ENCODE data around the gene MRTFB. TPM values are rescaled to one million over a fixed set of nuclear protein-coding genes. Genes with fewer than 3 reads are reported as not detected.

Gene MRTFB
- total and polyA plus RNA-seq, 4 experiments from 2014 or later: 6.1 to 26.7 (median 15.6) TPM

GRCh38 chr16:14063618-14064581 lies 7.2 kb upstream of the MRTFB start:
- no peaks in the 10 kb centered on the region for H3K36me3 Mint-ChIP-seq

GRCh38 chr16:14069818-14070217 lies 1.3 kb upstream of the MRTFB start:
- intact Hi-C loops (cut with micrococcal nuclease): loop anchor here (5.0 kb wide), 1 partner anchor 217 kb away; no protein-coding TSS in a partner anchor
- Histone ChIP-seq H3K36me3 (ENCODE audit: insufficient read depth, low read length) (no peaks in the 10 kb centered on the region), H3K27ac (ENCODE audit: low read depth, low read length) (no peak overlapping the region), H3K27me3 (ENCODE audit: insufficient read depth, low read length) (no peaks in the 10 kb centered on the region), H3K9me3 (ENCODE audit: control insufficient read depth in 1 of 2, low read length in 2 of 2) (no peaks in the 10 kb centered on the region), H3K4me3 (ENCODE audit: low read length in 2 of 2) (no peak overlapping the region), H3K4me1 (ENCODE audit: insufficient read depth, low read length) (peaks cover 13% of the 10 kb centered on the region)
- H3K36me3 Mint-ChIP-seq: peaks cover 0 to 5% of the 10 kb centered on the region in 2 donors
- CTCF ChIA-PET (ENCODE audit: partially characterized antibody): interaction anchor here (1.2 kb wide), 1 partner anchor 150 kb away, joined by 3 read pairs; the partner anchor contains the start of gene ERCC4
- no peak for DNase-seq
- POLR2A ChIA-PET (ENCODE audit: partially characterized antibody): interaction anchor here (1.0 kb wide), 1 partner anchor 22 kb away, joined by 3 read pairs; no protein-coding TSS in a partner anchor
- peaks cover 2 to 4% of the 10 kb centered on the region in 2 donors for H3K27me3 Mint-ChIP-seq
- peaks cover 8 to 24% (median 17%) of the 10 kb centered on the region in 4 donors for H3K4me1 Mint-ChIP-seq
- peak overlapping the region; percentile 43 to 92 (median 88) for H3K4me3 Mint-ChIP-seq
- H3K27ac Mint-ChIP-seq: peak overlapping the region in 2 of 7 donors; percentile 81 to 84
- no peaks in the 10 kb centered on the region for H3K9me3 Mint-ChIP-seq

More at GRCh38 chr16:14063618-14064581, 7.2 kb upstream of the MRTFB start:
- intact Hi-C loops (cut with micrococcal nuclease): no loop called here
- Histone ChIP-seq H3K9me3 (ENCODE audit: control insufficient read depth in 1 of 2, low read length in 2 of 2) (no peaks in the 10 kb centered on the region), H3K27ac (ENCODE audit: low read depth, low read length) (no peak overlapping the region), H3K36me3 (ENCODE audit: insufficient read depth, low read length) (no peaks in the 10 kb centered on the region), H3K4me3 (ENCODE audit: low read length in 2 of 2) (no peak overlapping the region), H3K4me1 (ENCODE audit: insufficient read depth, low read length) (no peaks in the 10 kb centered on the region), H3K27me3 (ENCODE audit: insufficient read depth, low read length) (no peaks in the 10 kb centered on the region)
- peaks cover 0 to 3% (median 0%) of the 10 kb centered on the region in 8 donors for H3K9me3 Mint-ChIP-seq
- DNase-seq: no peak
- no peak overlapping the region for H3K4me3 Mint-ChIP-seq
- no peak overlapping the region for H3K27ac Mint-ChIP-seq
- POLR2A ChIA-PET (ENCODE audit: partially characterized antibody): no interaction called here
- peaks cover 6 to 7% of the 10 kb centered on the region in 2 donors for H3K27me3 Mint-ChIP-seq
- CTCF ChIA-PET (ENCODE audit: partially characterized antibody): no interaction called here
- no peaks in the 10 kb centered on the region for H3K4me1 Mint-ChIP-seq

- Mint-ChIP-seq H3K4me3 (peak overlapping the region; percentile 88 to 92 (median 89)), H3K4me1 (peaks cover 8 to 24% (median 17%) of the 10 kb centered on the region in 4 donors), H3K27ac (peak overlapping the region; percentile 64 to 88 (median 84)), H3K36me3 (peaks cover 0 to 5% of the 10 kb centered on the region in 2 donors), H3K9me3 (no peaks in the 10 kb centered on the region), H3K27me3 (peaks cover 2 to 4% of the 10 kb centered on the region in 2 donors)
- H3K36me3 ChIP-seq (ENCODE audit: insufficient read depth, low read length): no peaks in the 10 kb centered on the region
- peaks cover 13% of the 10 kb centered on the region for H3K4me1 ChIP-seq (ENCODE audit: insufficient read depth, low read length)
- peak overlapping the region; percentile 40 to 84 for H3K4me3 ChIP-seq (ENCODE audit: low read length in 2 of 2)
- POLR2A ChIA-PET (ENCODE audit: partially characterized antibody): interaction anchor here (1.0 kb wide), 1 partner anchor 21 kb away, joined by 3 read pairs; no protein-coding TSS in a partner anchor
- H3K9me3 ChIP-seq (ENCODE audit: control insufficient read depth in 1 of 2, low read length in 2 of 2): no peaks in the 10 kb centered on the region
- peak overlapping the region; percentile 69 for H3K27ac ChIP-seq (ENCODE audit: low read depth, low read length)
- CTCF ChIA-PET (ENCODE audit: partially characterized antibody): no interaction called here
- no peaks in the 10 kb centered on the region for H3K27me3 ChIP-seq (ENCODE audit: insufficient read depth, low read length)
- DNase-seq: no peak
- intact Hi-C loops (cut with micrococcal nuclease): loop anchor here (5.0 kb wide), 1 partner anchor 217 kb away; no protein-coding TSS in a partner anchor
Observed at GRCh38 chr16:14070555-14070876, 603 bp upstream of the MRTFB start.

- Mint-ChIP-seq H3K36me3 (peaks cover 0 to 5% of the 10 kb centered on the region in 2 donors), H3K27me3 (peaks cover 0 to 4% of the 10 kb centered on the region in 2 donors), H3K9me3 (no peaks in the 10 kb centered on the region), H3K4me1 (peaks cover 8 to 24% (median 17%) of the 10 kb centered on the region in 4 donors), H3K4me3 (peak overlapping the region; percentile 84 to 92 (median 88)), H3K27ac (peak overlapping the region; percentile 49 to 91 (median 83))
- H3K4me3 ChIP-seq (ENCODE audit: low read length in 2 of 2): peak overlapping the region; percentile 59 to 84
- intact Hi-C loops (cut with micrococcal nuclease): loop anchor here (1.0 to 5.0 kb wide), 2 partner anchors 152 to 216 kb away; no protein-coding TSS in a partner anchor
- no peaks in the 10 kb centered on the region for H3K27me3 ChIP-seq (ENCODE audit: insufficient read depth, low read length)
- H3K36me3 ChIP-seq (ENCODE audit: insufficient read depth, low read length): no peaks in the 10 kb centered on the region
- no peaks in the 10 kb centered on the region for H3K9me3 ChIP-seq (ENCODE audit: control insufficient read depth in 1 of 2, low read length in 2 of 2)
- H3K27ac ChIP-seq (ENCODE audit: low read depth, low read length): peak overlapping the region; percentile 69
- no peak for DNase-seq
- H3K4me1 ChIP-seq (ENCODE audit: insufficient read depth, low read length): peaks cover 13% of the 10 kb centered on the region
- ChIA-PET CTCF (ENCODE audit: partially characterized antibody) (interaction anchor here (1.4 kb wide), 1 partner anchor 152 kb away, joined by 5 read pairs; the partner anchor contains the start of gene ERCC4), POLR2A (ENCODE audit: partially characterized antibody) (no interaction called here)
Observed at GRCh38 chr16:14071576-14072271, 605 bp downstream of the MRTFB start.

- Mint-ChIP-seq H3K4me1 (peaks cover 8 to 24% (median 18%) of the 10 kb centered on the region in 4 donors), H3K9me3 (no peaks in the 10 kb centered on the region), H3K27ac (peak overlapping the region in 5 of 7 donors; percentile 49 to 91 (median 83)), H3K4me3 (peak overlapping the region; percentile 84 to 92 (median 88)), H3K27me3 (peaks cover 0 to 4% of the 10 kb centered on the region in 2 donors), H3K36me3 (peaks cover 0 to 5% of the 10 kb centered on the region in 2 donors)
- H3K27ac ChIP-seq (ENCODE audit: low read depth, low read length): no peak overlapping the region
- no peak for DNase-seq
- H3K4me1 ChIP-seq (ENCODE audit: insufficient read depth, low read length): peaks cover 13% of the 10 kb centered on the region
- H3K9me3 ChIP-seq (ENCODE audit: control insufficient read depth in 1 of 2, low read length in 2 of 2): no peaks in the 10 kb centered on the region
- H3K36me3 ChIP-seq (ENCODE audit: insufficient read depth, low read length): no peaks in the 10 kb centered on the region
- intact Hi-C loops (cut with micrococcal nuclease): loop anchor here (5.0 kb wide), 1 partner anchor 215 kb away; no protein-coding TSS in a partner anchor
- H3K4me3 ChIP-seq (ENCODE audit: low read length in 2 of 2): no peak overlapping the region
- POLR2A ChIA-PET (ENCODE audit: partially characterized antibody): no interaction called here
- H3K27me3 ChIP-seq (ENCODE audit: insufficient read depth, low read length): no peaks in the 10 kb centered on the region
- CTCF ChIA-PET (ENCODE audit: partially characterized antibody): interaction anchor here (1.4 kb wide), 1 partner anchor 153 kb away, joined by 5 read pairs; the partner anchor contains the start of gene ERCC4
Observed at GRCh38 chr16:14072360-14072759, 1.2 kb downstream of the MRTFB start.

- Histone ChIP-seq H3K9me3 (ENCODE audit: control insufficient read depth in 1 of 2, low read length in 2 of 2) (no peaks in the 10 kb centered on the region), H3K4me1 (ENCODE audit: insufficient read depth, low read length) (peaks cover 13% of the 10 kb centered on the region), H3K27ac (ENCODE audit: low read depth, low read length) (no peak overlapping the region), H3K4me3 (ENCODE audit: low read length in 2 of 2) (no peak overlapping the region), H3K36me3 (ENCODE audit: insufficient read depth, low read length) (no peaks in the 10 kb centered on the region), H3K27me3 (ENCODE audit: insufficient read depth, low read length) (no peaks in the 10 kb centered on the region)
- intact Hi-C loops (cut with micrococcal nuclease): loop anchor here (5.0 kb wide), 1 partner anchor 213 kb away; no protein-coding TSS in a partner anchor
- POLR2A ChIA-PET (ENCODE audit: partially characterized antibody): no interaction called here
- Mint-ChIP-seq H3K4me3 (no peak overlapping the region), H3K4me1 (peaks cover 11 to 24% (median 19%) of the 10 kb centered on the region in 4 donors), H3K27ac (no peak overlapping the region), H3K36me3 (peaks cover 6 to 9% of the 10 kb centered on the region in 2 donors), H3K27me3 (peaks cover 0 to 2% of the 10 kb centered on the region in 2 donors), H3K9me3 (no peaks in the 10 kb centered on the region)
- DNase-seq: no peak
- CTCF ChIA-PET (ENCODE audit: partially characterized antibody): no interaction called here
Observed at GRCh38 chr16:14074544-14074943, 3.4 kb downstream of the MRTFB start.

Data from CD4-positive, alpha-beta memory T cell (primary cell).